ENCODE data around the gene GRM1. TPM values are rescaled to one million over a fixed set of nuclear protein-coding genes. Genes with fewer than 3 reads are reported as not detected.

Gene GRM1
- total RNA-seq, 4 donors from 2014 or later: not detected

DNA sequence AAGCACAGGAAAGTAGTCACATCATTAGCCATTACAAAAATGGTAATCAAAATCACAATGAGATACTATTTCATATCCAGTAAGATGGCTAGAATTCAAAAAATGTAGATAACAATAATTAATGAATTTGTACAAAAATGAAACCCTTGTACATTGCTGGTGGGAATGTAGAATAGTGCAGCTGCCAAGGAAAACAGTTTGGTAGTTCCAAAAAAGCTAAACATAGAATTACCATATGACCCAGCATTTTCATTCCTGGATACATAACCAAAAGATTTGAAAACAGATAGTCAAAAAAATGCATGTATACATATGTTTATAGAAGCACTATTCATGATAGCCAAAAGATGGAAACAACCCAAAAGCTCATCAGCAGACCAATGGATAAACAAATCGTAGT is 263.6 kb downstream of the GRM1 start:
- H3K9me3 ChIP-seq: no peaks in the 10 kb centered on the region
- WGBS, 2 donors: 74 to 79% methylated on average over 1 of the region's 1 CpG
- peaks cover 0 to 3% (median 0%) of the 10 kb centered on the region in 4 donors for H3K27me3 ChIP-seq
- DNase-seq: no peak
- no peak overlapping the region for H3K27ac ChIP-seq
- no peaks in the 10 kb centered on the region for H3K36me3 ChIP-seq
- intact Hi-C loops (cut with DNase I): no loop called here
- no peak for TF ChIP-seq CTCF (IDR thresholded peaks at IDR 0.05)
- no peak for TF ChIP-seq POLR2A (IDR thresholded peaks at IDR 0.05)
- H3K4me3 ChIP-seq: no peak overlapping the region
- peaks cover 0 to 8% (median 0%) of the 10 kb centered on the region in 3 donors for H3K4me1 ChIP-seq

- no peak overlapping the region for H3K4me3 ChIP-seq
- H3K9me3 ChIP-seq: no peaks in the 10 kb centered on the region
- no peaks in the 10 kb centered on the region for H3K36me3 ChIP-seq
- no peaks in the 10 kb centered on the region for H3K4me1 ChIP-seq
- TF ChIP-seq CTCF (IDR thresholded peaks at IDR 0.05) (no peak), POLR2A (IDR thresholded peaks at IDR 0.05) (no peak)
- intact Hi-C loops (cut with DNase I): no loop called here
- 76 to 77% methylated on average over 4 of the region's 4 CpGs for WGBS, 2 donors
- no peak for DNase-seq
- no peaks in the 10 kb centered on the region for H3K27me3 ChIP-seq
- no peak overlapping the region for H3K27ac ChIP-seq
These were observed 266.8 kb downstream of the GRM1 start for GRCh38 chr6:146295695-146296094.

DNA sequence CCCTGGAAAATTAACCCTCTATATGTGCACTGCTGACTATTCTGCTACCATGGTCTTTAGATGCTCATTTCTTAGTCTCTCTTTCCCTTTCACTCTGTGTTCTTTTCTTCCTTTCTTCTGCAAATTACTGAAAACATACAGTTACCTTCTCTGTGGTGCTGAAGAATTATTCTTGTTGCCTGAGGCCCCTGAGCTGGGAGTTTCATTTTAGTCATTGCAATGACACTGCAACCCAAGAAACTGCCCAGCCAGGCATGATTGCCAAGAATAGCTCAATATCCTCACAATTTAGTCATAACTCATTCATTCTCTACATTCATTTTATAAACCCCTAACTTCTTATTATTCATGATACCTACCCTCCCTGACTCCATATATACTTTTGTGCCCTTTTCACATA is 269.0 kb downstream of the GRM1 start:
- no peaks in the 10 kb centered on the region for H3K36me3 ChIP-seq
- DNase-seq: no peak

GRCh38 chr6:146300521-146300920 is 271.7 kb downstream of the GRM1 start:
- intact Hi-C loops (cut with DNase I): no loop called here
- no peaks in the 10 kb centered on the region for H3K36me3 ChIP-seq
- DNase-seq: no peak
- H3K9me3 ChIP-seq: no peaks in the 10 kb centered on the region
- H3K27ac ChIP-seq: no peak overlapping the region
- 52 to 62% methylated on average over 3 of the region's 3 CpGs for WGBS, 2 donors
- no peak overlapping the region for H3K4me3 ChIP-seq
- TF ChIP-seq CTCF (IDR thresholded peaks at IDR 0.05): no peak
- no peak for TF ChIP-seq POLR2A (IDR thresholded peaks at IDR 0.05)
- H3K4me1 ChIP-seq: no peaks in the 10 kb centered on the region
- peaks cover 0 to 5% (median 0%) of the 10 kb centered on the region in 4 donors for H3K27me3 ChIP-seq

More for the DNA sequence above, 269.0 kb downstream of the GRM1 start:
- Histone ChIP-seq H3K27ac (no peak overlapping the region), H3K9me3 (no peaks in the 10 kb centered on the region), H3K4me1 (no peaks in the 10 kb centered on the region), H3K4me3 (no peak overlapping the region), H3K27me3 (peaks cover 0 to 5% (median 0%) of the 10 kb centered on the region in 4 donors)
- TF ChIP-seq CTCF (IDR thresholded peaks at IDR 0.05) (no peak), POLR2A (IDR thresholded peaks at IDR 0.05) (no peak)
- intact Hi-C loops (cut with DNase I): no loop called here

DNA sequence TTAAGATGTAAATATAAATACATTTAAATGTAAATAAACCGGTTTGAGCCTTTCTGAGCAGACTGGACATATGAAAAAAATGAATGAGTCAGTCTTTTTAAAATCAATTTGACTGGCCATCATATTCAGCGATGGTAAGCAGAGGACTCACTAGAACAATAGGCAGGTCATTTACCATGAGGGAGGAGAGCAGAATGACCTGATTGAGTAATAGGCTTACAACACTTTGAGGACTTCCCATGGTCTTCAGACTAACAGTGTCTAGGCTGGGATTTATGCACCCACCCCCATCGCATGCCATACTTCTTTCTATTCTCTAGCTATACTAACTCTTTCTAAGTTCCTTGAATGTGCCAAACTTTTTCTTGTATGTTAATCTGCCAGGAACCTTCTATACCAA is 272.9 kb downstream of the GRM1 start:
- DNase-seq: no peak
- Histone ChIP-seq H3K36me3 (no peaks in the 10 kb centered on the region), H3K4me1 (no peaks in the 10 kb centered on the region), H3K27ac (no peak overlapping the region), H3K4me3 (no peak overlapping the region), H3K9me3 (no peaks in the 10 kb centered on the region), H3K27me3 (peaks cover 0 to 5% (median 0%) of the 10 kb centered on the region in 4 donors)
- TF ChIP-seq POLR2A (IDR thresholded peaks at IDR 0.05): no peak
- TF ChIP-seq CTCF (IDR thresholded peaks at IDR 0.05): no peak
- intact Hi-C loops (cut with DNase I): no loop called here
- 62 to 74% methylated on average over 3 of the region's 3 CpGs for WGBS, 2 donors

Data from esophagus squamous epithelium (tissue), 5 donors.